Stimulated activated CD4-positive, alpha-beta T cell treated with anti-CD3 and anti-CD28 coated beads, Interleukin-15, amount 100 ng/mL, for 24 hours (primary cell): Measurements from ENCODE around the gene SORL1-AS1.
A peak's percentile ranks its signal among the peaks of the same experiment; 100 is the strongest.

Experiments used
- DNase-seq: peaks from one replicate; pipeline ENCODE4 v3.0.0-alpha.2; 2020

The SORL1-AS1 gene

DNA sequence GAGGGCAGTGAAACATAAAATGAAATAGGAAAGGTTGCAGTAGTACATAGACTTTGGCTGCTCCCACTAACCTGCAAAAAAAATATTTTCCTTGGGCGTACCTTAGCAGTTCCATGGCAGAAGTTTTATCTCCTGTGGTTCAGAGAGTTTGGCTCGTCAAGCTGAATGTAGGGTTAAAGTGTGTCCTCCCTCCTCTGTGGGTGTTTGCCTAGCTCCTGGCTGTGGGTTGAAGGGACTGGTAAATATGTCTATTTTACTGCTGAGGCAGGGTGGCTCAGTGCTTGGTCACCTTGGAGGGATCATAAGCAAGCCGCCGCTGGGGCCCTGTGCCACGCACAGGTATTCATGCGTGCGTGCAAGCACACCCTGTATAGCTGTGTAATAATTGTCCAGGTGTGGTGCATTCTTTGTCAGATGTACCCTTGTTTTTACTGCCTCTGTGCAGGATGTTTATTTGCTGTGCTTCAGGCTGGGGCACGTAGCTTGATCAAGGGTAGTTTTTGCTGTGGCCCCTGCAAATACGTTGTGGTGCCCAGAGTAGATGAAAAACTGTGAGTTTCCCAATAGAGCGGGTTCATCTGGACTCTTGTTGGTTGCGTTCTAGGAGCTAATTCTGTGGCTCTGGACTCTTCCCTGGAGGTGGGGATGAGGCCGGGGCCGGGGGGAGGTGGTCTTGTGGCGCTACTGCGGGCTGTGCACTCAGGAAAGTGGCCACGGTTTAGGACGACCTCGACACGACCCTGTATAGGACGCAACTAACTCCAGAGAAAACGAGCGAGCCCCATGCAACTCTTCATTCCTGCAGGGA, 1.4 kb downstream of the SORL1-AS1 start:
- DNase-seq = peak; percentile 42

DNA sequence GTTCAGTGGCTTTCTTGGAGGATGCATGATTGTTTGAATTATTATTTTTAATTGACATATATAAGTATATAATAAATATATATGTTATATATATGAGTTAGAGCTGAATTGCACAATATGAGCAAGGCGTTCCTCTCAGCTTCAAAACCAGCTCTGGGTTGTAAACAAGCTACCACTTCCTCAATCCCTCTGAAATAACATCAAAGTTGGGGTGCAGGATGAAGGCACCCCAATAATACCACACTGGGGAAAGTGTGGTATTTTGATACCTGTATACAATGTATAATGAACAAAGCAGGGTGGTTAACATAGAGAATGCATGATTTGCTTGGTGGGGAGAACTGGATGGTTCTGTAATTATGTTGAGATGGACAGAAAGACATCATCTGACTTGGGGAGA, 2.4 kb downstream of the SORL1-AS1 start:
- DNase-seq = no peak

DNA sequence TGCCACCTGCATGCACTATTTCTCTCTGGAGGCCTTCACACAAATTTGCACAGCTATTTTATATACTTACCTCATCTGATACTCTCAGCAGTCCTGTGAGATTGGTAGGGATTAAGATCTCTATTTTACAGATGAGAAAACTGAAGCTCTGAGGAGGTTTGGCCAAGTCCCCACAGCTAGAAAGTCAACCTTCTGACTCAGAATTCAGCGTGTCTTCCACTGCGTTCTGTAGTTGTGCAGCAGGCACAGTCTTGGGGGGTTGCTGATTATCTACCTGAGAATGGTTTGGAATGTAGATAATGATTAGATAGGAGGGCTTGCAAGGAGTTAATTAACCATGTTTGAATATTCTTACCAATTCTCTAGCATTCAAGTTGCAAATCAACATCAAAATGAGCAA, 3.1 kb downstream of the SORL1-AS1 start:
- no peak for DNase-seq

DNA sequence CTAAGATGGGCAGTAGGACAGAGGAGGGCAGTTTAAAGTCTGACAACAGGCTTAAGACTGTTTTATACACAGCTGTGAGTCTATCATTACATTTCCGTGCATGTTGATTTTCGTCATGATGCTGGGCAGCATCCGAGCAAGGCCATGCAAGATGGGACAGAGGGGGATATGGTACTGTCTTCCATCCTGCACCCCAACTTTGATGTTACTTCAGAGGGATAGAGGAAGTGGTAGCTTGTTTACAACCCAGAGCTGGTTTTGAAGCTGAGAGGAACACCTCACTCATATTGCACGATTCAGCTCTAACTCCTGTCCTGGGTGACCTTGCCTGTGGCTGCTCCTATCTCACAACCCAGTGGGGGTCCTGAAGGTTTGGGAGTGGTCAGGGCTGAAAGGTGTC, 3.6 kb downstream of the SORL1-AS1 start:
- no peak for DNase-seq

DNA sequence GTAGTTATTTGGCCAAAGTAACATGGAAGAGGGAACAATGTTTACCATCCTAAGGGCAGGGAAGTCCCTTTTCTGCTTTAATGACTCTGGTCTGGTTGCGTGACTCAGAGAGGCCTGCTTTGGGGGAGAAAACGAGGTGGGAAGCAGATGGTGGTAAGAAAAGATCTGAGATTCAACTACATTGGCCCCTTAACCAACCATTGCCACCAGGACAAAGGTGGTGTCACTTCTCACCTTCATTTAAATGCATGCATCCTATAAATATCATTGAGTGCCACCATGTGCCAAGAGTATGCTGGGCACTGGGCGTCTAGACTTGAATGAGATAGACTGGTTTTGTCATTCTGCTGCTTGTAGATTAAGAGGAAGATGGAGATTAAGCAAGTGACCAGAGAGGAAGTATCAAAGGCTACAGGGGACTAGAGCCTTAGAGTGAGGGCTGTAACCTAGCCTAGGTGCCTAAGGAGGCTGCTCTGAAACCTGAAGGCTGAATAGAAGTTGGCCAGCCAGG, 4.3 kb downstream of the SORL1-AS1 start:
- no peak for DNase-seq

- no peak for DNase-seq
Measured at GRCh38 chr11:121448011-121448410, 4.8 kb downstream of the SORL1-AS1 start.

- no peak for DNase-seq
Measured at GRCh38 chr11:121446752-121447156, 6.0 kb downstream of the SORL1-AS1 start.

DNA sequence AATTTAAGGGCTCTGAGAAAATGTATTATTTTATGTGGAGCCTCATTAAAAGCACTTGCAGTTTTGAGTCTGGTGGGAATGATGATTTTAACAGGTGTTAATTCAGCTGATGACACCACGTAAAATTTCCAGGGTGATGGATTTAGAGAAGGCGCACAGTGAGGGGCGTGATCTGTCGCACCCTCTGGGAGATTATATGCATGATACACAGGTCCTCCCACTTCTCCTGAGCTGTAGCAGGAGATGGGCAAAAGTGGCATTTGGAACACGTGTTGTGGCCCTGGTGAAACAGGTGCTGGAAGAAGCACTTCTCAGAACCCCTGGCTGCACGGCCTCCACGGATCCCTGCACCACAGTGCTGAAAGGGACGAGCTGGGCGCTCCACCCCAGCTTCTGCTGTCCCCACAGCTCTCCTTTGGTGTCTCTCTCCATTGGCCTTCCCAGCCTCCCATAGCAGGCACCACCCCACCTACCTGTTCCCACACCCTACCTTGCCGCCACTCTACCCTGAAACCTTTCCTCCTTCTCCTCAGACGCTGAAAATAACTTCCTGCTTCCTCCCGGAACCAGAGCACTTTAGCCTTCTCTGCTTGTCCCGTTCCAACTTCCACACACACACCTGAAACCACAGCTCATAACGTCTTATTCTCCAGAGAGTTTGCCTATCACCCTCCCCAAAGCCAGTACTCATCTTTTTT, 7.5 kb downstream of the SORL1-AS1 start:
- DNase-seq = no peak

GRCh38 chr11:121444526-121444925, 8.2 kb downstream of the SORL1-AS1 start:
- no peak for DNase-seq

DNA sequence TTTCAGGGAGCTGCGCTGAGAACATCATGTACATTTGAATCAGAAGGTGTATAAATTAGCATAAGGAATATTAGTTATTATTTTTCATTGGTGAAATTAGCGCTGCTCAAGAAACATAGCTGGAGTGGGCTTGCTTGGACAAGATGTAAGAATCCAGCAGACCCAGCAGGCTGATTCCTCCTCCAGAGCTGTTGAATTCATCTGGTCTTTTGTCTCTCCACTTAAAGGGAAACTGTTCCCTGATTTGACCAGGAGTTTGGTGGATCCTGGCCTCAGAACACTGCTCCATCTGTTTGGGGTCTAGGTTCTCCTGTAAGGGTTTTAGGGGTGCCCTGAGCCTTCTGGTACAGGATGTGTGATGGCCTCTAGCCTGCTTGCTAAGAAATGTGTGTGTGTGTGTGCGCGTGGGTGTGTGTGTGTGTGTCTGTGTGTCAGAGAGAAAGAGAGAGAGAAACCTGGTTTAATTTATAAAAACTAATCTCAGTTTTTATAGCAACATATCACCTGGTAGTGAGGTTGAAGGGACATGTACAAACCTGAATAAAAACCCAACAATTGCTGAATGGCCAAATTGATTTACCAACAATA, 9.0 kb downstream of the SORL1-AS1 start:
- DNase-seq = peak; percentile 42

GRCh38 chr11:121441521-121441920, 11.2 kb downstream of the SORL1-AS1 start:
- no peak for DNase-seq

DNA sequence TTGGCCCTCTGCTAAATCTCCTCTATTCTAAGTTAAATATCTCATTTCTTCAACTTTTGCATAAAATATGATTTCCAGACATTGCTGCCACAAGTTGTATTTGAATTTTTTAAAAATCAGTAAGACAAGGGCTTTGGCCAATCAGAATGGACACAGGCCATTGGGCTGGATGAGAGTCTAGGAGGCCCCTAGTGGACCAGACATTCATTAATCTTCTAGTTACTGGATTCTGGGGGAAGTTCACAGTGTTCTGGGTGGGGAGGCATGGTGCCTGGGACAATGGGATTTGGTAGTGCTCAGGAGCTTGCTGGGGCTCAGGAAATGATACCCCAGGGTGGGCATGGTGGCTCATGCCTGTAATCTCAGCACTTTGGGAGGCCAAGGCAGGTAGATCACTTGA, 13.0 kb downstream of the SORL1-AS1 start:
- no peak for DNase-seq

GRCh38 chr11:121439337-121439736, 13.4 kb downstream of the SORL1-AS1 start:
- no peak for DNase-seq

- no peak for DNase-seq
Measured at GRCh38 chr11:121437686-121438078, 15.1 kb downstream of the SORL1-AS1 start.

DNA sequence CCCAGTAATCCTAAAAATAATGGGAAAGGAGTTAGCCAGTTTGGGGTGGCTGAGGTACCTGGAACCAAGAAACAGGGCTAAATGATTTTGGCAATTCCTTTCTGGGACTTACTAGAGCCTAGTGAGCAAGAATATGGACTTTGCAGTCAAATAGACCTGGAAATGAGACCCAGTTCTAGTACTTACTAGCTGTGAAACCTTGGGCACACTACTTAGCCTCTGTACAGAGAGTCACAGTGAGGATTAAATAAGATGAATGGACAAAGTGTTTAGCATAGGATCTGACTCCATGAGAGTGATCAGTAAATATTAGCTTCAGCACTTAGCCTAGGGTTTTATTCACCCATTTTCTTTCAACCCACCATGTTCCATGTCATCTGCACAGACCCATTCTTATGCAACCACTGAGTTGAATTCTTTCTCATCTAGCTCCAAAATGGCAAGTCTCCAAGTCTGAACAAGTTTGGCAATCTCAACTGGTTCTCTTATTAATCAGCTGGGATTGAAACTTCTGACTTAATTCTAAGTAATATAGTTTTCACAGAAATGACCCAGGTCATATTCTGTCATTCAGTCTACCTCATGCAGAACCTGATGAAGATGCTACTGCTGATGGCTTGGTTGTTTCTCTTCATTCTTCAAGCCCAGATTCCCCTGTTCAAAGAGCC, 15.6 kb downstream of the SORL1-AS1 start:
- no peak for DNase-seq

DNA sequence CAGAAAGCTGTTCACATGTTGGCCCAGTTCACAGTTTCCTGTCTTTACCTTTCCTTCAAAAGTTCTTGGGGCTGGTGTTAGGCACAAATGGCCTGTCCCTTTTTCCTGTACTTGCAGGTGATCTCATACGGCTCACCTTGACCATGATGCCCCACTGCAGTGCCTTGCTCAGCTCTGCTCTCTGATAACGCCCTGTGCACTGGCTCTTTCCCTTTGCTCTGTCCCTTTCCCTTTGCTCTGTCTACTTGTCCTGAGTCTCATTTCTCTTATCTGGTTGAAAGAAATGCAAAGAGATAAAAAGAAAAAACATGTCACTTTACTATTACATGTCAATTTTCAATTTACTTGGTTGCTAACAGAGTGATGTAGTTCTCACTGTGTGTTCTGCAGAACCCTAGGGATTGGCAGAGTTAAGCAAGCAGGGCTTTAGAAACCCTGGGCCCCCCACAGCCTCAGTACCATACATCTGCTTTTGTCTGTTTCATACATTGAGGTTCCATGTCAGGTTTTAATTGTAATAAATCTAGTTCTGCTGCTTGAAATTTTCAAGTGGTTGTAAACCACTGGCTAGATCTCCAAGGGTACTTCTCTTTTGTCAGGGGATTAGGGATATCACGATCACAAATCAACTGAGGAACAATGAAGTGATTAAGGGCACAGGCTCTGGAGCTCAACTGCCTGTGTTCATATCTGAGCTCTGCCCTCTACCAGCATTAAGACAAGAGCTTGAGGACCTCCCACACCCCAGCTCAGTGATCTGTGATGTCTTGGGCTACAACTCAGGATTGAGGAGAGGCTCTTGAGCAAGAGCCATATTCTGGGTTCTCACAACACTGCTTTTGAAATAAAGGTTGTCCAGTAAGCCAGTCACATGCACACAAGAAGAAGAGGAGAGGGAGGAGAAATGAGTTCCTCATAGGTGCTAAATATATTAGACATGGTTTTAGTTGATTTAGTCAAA, 16.9 kb downstream of the SORL1-AS1 start:
- DNase-seq = no peak

- DNase-seq = no peak
Measured at GRCh38 chr11:121435132-121435531, 17.6 kb downstream of the SORL1-AS1 start.

DNA sequence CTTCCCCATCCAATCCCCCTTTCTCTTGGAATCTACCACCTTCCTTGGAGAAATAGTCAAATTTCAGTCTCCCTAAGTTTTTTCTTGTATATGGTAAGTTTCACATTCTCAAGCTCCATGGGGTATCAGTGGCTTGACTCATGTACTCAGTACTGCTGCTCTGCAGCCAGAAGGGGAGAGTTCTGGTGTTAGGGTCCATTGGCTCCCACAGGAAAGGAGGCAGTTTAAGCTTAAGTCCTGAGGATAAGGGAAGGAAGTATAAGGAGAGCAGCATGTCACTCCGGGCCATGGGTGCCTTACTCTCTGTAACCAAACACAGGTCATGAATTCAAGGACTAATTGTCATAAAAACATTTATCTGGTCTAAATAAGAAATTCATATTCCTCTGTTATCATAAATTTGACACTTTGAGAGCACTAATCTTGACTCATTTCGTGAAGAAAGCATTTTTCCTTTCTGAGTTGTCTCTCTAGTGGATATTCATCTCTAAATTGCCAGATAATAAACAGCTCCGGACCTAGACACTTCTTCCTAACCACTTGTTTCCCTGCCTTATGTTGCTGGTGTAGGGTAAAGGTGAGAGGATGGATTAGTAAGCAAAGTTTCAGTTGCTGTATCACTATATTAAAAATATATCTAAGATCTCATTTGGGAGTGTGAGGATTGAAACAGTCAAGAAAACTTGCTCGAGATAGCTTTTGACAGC, 20.8 kb downstream of the SORL1-AS1 start:
- DNase-seq = no peak

DNA sequence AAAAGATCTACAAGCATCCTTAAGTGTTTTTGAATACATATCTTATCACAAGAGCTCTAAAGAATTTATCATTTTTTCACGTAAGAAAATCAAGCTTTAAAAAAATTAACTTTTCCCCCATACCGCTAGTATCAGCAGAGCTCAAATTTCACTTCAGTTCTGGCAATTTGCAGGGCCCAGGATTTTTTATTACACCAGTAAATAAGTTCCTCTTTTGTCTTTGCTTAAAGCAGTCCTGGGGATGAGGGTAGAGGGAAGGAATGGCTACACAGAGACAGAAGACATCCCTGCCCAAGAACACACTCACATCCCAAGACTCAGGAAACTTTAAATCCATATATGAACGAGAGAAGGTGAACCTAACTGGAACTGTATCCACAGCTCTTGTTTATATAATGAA, 23.2 kb downstream of the SORL1-AS1 start:
- DNase-seq = no peak

DNA sequence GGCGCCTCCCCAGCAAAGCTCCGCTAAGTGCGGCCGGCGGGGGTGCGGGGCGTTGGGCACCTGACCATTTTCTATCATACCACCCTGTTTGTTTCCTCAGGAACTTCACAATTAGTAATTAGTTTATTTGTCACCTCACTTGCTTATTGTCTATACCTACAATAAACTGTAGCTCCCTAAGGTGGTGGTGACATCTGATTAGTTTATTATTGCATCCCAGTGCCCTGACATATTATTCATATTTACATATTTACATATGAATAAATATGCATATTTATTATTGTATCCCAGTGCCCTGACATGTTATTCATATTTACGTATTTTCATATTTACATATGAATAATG, 25.4 kb downstream of the SORL1-AS1 start:
- DNase-seq = no peak
